GM18909 (cell line): Measurements from ENCODE around the gene C16orf89.

Experiments
- ATAC-seq: cut with Tn5 transposase; IDR thresholded peaks from one replicate; pipeline ENCODE4 v1.9.1; 2021; ENCODE audit warnings: mild to moderate bottlenecking; ENCODE audit not compliant: unreplicated experiment, poor library complexity

C16orf89 gene

GRCh38 chr16:5010576-5011329, 55.0 kb downstream of the C16orf89 start:
- ATAC-seq = no peak

GRCh38 chr16:5008311-5008731, 57.4 kb downstream of the C16orf89 start:
- no peak for ATAC-seq

GRCh38 chr16:5007256-5007655, 58.5 kb downstream of the C16orf89 start:
- no peak for ATAC-seq

- ATAC-seq = no peak
Measured at GRCh38 chr16:5006348-5007193, 59.2 kb downstream of the C16orf89 start.

GRCh38 chr16:5005916-5006315, 59.8 kb downstream of the C16orf89 start:
- no peak for ATAC-seq

- no peak for ATAC-seq
Measured at GRCh38 chr16:5004311-5004710, 61.4 kb downstream of the C16orf89 start.

- ATAC-seq = no peak
Measured at GRCh38 chr16:5003828-5004227, 61.9 kb downstream of the C16orf89 start.

GRCh38 chr16:5003211-5003610, 62.5 kb downstream of the C16orf89 start:
- no peak for ATAC-seq

GRCh38 chr16:5002699-5003143, 63.0 kb downstream of the C16orf89 start:
- no peak for ATAC-seq

GRCh38 chr16:5001986-5002385, 63.8 kb downstream of the C16orf89 start:
- ATAC-seq = no peak

GRCh38 chr16:5001571-5001970, 64.2 kb downstream of the C16orf89 start:
- no peak for ATAC-seq

GRCh38 chr16:5000573-5001001, 65.2 kb downstream of the C16orf89 start:
- no peak for ATAC-seq

- no peak for ATAC-seq
Measured at GRCh38 chr16:4994719-4995434, 70.9 kb downstream of the C16orf89 start.
